Testis (tissue), 3 donors: ENCODE measurements around the gene PRMT3. TPM values are rescaled to one million over a fixed set of nuclear protein-coding genes. Genes with fewer than 3 reads are reported as not detected.
"Not testable (repeated sequence)": the region's sequence is repeated elsewhere in the genome, so short reads cannot be mapped to it uniquely, and the experiment has no call there.

ENCODE experiments used
- DNase-seq: peaks from one replicate; pipeline ENCODE4 v3.0.0-alpha.2; 2019
- H3K27ac ChIP-seq, 2 donors: fragments of 200-600 bp; sonication (generic); one replicate each; pipeline ENCODE4 v1.5.1; 2019
- H3K27me3 ChIP-seq: fragments of 200-600 bp; sonication (generic); one replicate; pipeline ENCODE4 v1.5.1; 2019
- H3K36me3 ChIP-seq: fragments of 200-600 bp; sonication (generic); one replicate; pipeline ENCODE4 v1.5.1; 2017; ENCODE audit warnings: low read depth; ENCODE audit errors: missing control alignments
- H3K4me1 ChIP-seq: fragments of 200-600 bp; sonication (generic); one replicate; pipeline ENCODE4 v1.5.1; 2019
- H3K4me3 ChIP-seq, 2 donors: fragments of 200-600 bp; sonication (generic); one replicate each; pipeline ENCODE4 v1.5.1; 2017 to 2019
- H3K9me3 ChIP-seq: fragments of 200-600 bp; sonication (generic); one replicate; pipeline ENCODE4 v1.5.1; 2017
- CTCF ChIP-seq, 3 experiments: fragments of 450-650 bp in 2 of 3; fragments of 200-600 bp in 1 of 3; sonication (generic) in 1 of 3; IDR thresholded peaks; one replicate each; pipeline ENCODE4 v1.5.1; 2016 to 2019; ENCODE audit warnings: antibody characterized with exemption in 3 of 3, mild to moderate bottlenecking in 2 of 3, moderate library complexity in 1 of 3
- POLR2A ChIP-seq: fragments of 450-650 bp; IDR thresholded peaks from one replicate; pipeline ENCODE4 v1.6.1; 2017; ENCODE audit warnings: antibody characterized with exemption, mild to moderate bottlenecking, moderate library complexity
- WGBS, 2 donors: methylation state at CpG; one replicate each; pipeline ENCODE4 v1.1.5; 2018; 5-methylcytosine and 5-hydroxymethylcytosine counted together
- intact Hi-C: fragments of 100-400 bp; cut with DNase I; formaldehyde crosslinking; loops from one replicate; pipeline ENCODE4 v1.15.1; 2023; ENCODE audit warnings: low total_unique reads
- polyA plus RNA-seq: library from polyadenylated mRNA; stranded (reverse); fragments of 350-450 nt; fragmentation: Illumina TruSeq; extraction: RNeasy Lipid Tissue Mini Kit (QIAGEN cat#74804); gene quantifications from one replicate; pipeline ENCODE4 v1.2.3, GENCODE V29; 2014; ENCODE audit warnings: low read depth, low replicate concordance; ENCODE audit not compliant: insufficient read depth
- total RNA-seq, 2 donors: library from RNA; depleted of rRNA; stranded (reverse); fragments of >200 nt; gene quantifications; one replicate each; pipeline ENCODE4 v1.2.3, GENCODE V29; 2016

The PRMT3 gene
- total and polyA plus RNA-seq, 3 donors from 2014 or later: 9.1 to 28.0 (median 22.4) TPM

- no peak overlapping the region for H3K27ac ChIP-seq
- TF ChIP-seq POLR2A (no peak), CTCF (IDR thresholded peaks at IDR 0.05) (no peak)
- WGBS, 2 donors: 77 to 89% methylated on average over 3 of the region's 3 CpGs
- intact Hi-C loops: no loop called here
- H3K4me3 ChIP-seq: no peak overlapping the region
- H3K36me3 ChIP-seq: no peaks in the 10 kb centered on the region
- no peaks in the 10 kb centered on the region for H3K27me3 ChIP-seq
- DNase-seq: no peak
- no peaks in the 10 kb centered on the region for H3K4me1 ChIP-seq
- H3K9me3 ChIP-seq: no peaks in the 10 kb centered on the region
These were observed 13.8 kb upstream of the PRMT3 start for GRCh38 chr11:20373568-20374209.

DNA sequence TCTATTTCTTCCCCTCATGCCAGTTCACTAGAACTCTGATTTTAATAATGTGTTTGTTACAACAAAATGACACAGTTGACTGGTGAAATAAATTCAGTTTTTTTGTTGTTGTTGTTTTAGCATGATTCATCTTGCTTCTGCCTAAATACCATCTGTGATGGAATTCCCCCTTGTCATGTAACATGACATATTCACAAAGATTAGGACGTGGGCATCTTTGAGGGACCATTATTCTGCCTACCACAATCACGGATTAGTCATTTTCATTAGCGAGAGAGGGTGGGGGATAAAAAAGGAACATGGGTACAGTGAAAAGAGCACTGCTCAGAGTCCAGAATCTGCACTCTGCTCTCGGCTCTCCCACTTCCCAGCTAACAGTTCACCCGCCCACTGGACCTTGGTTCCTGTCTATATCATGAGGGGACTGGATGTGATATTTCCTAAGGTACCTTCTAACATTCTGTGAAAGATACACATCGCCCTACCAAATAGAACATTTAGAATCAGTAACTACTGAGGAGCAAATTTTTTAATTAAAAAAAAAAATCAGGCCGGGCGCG lies 12.7 kb upstream of the PRMT3 start:
- intact Hi-C loops: no loop called here
- Histone ChIP-seq H3K4me1 (no peaks in the 10 kb centered on the region), H3K4me3 (no peak overlapping the region), H3K9me3 (no peaks in the 10 kb centered on the region), H3K36me3 (no peaks in the 10 kb centered on the region), H3K27me3 (no peaks in the 10 kb centered on the region), H3K27ac (no peak overlapping the region)
- TF ChIP-seq POLR2A: no peak
- TF ChIP-seq CTCF (IDR thresholded peaks at IDR 0.05): no peak
- no peak for DNase-seq
- WGBS, 2 donors: 91 to 93% methylated on average over 9 of the region's 9 CpGs

GRCh38 chr11:20376162-20376730 lies 11.3 kb upstream of the PRMT3 start:
- no peaks in the 10 kb centered on the region for H3K9me3 ChIP-seq
- WGBS, 2 donors: 82 to 88% methylated on average over 3 of the region's 3 CpGs
- DNase-seq: no peak
- intact Hi-C loops: no loop called here
- H3K27ac ChIP-seq: no peak overlapping the region
- no peaks in the 10 kb centered on the region for H3K4me1 ChIP-seq
- H3K4me3 ChIP-seq: no peak overlapping the region
- TF ChIP-seq POLR2A (no peak), CTCF (IDR thresholded peaks at IDR 0.05) (no peak)
- H3K27me3 ChIP-seq: no peaks in the 10 kb centered on the region
- no peaks in the 10 kb centered on the region for H3K36me3 ChIP-seq

GRCh38 chr11:20385996-20386395 lies 1.5 kb upstream of the PRMT3 start:
- H3K27me3 ChIP-seq, H3K4me1 ChIP-seq, H3K36me3 ChIP-seq, intact Hi-C loops, DNase-seq, H3K4me3 ChIP-seq, H3K9me3 ChIP-seq, H3K27ac ChIP-seq: not testable (repeated sequence)
- 49 to 67% methylated on average over 7 to 15 of the region's 15 CpGs for WGBS, 2 donors

DNA sequence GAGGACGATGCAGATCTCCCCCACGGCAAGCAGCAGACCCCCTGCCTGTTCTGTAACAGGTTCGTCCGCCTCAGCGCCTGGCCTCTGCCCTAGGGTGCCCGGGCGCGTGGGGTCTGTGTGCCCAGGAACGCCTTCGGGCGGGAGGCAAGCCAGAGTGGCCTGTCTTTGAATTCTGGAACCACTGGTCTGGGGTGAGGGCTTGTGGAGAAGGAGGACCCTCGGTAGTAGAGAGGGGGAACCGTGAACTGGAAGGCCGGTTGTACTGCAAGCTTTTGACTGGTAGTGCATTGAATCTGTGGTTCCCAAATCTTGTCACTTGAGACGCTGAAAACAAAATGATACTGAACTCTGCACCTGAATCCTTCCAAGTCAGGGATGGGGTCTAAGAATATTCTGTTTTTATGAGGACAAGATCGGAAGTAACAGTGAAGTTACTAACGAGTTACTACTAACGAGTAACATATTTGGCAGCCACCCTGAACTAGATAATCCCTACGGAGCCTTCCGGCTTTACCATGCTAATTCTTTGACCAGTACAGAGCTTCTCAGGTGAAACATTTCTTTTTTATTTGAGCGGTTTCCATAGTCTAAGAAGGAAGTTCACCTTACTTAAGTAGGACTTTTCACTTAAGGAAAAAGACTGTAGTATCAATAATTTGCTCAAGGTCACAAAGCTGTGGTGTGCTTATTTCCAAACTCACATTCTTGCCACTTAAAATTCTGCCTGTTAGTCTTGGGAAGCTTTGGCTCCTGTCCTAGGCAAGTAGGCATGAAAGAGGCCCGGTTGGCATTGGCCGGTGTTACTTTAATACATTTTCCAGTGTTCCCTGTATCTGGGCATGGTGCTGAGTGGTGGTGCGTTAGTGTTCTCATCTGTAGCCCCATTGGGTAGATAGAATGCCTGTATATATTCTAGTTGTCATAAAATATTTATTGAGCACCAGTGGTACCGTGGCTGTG lies 860 bp downstream of the PRMT3 start:
- intact Hi-C loops: no loop called here
- Histone ChIP-seq H3K36me3 (no peaks in the 10 kb centered on the region), H3K4me1 (peaks cover 6% of the 10 kb centered on the region), H3K9me3 (no peaks in the 10 kb centered on the region), H3K27me3 (no peaks in the 10 kb centered on the region), H3K27ac (peak overlapping the region; percentile 95 to 97), H3K4me3 (peak overlapping the region; percentile 99)
- WGBS, 2 donors: 8 to 15% methylated on average over 13 to 25 of the region's 25 CpGs
- TF ChIP-seq POLR2A (no peak), CTCF (IDR thresholded peaks at IDR 0.05) (no peak)
- no peak for DNase-seq
